Measurements from ENCODE around the gene EPHB1.

- TF ChIP-seq CTCF (IDR thresholded peaks at IDR 0.05) (no peak), POLR2A (IDR thresholded peaks at IDR 0.05) (no peak)
These were observed 336.2 kb downstream of the EPHB1 start for GRCh38 chr3:135131290-135131689.

Data from esophagus squamous epithelium (tissue), 4 donors.